HUES6 (cell line): ENCODE measurements around the gene CGNL1.

ENCODE experiments used
- H3K27ac ChIP-seq: 2 replicates; pipeline ENCODE4 v1.7.0; 2013; ENCODE audit warnings: low read depth, mild to moderate bottlenecking, low read length, inconsistent platforms
- H3K27me3 ChIP-seq: 2 replicates; pipeline ENCODE4 v1.6.1; 2013; ENCODE audit warnings: low read length; ENCODE audit not compliant: control insufficient read depth, insufficient read depth
- H3K36me3 ChIP-seq: 2 replicates; pipeline ENCODE4 v1.6.1; 2013; ENCODE audit warnings: low read length; ENCODE audit not compliant: control insufficient read depth, insufficient read depth
- H3K4me1 ChIP-seq: 2 replicates; pipeline ENCODE4 v1.6.1; 2013; ENCODE audit warnings: low read length; ENCODE audit not compliant: control insufficient read depth, insufficient read depth
- H3K4me3 ChIP-seq: 2 replicates; pipeline ENCODE4 v1.5.1; 2013; ENCODE audit warnings: low read depth, low read length
- H3K9ac ChIP-seq: one replicate; pipeline ENCODE4 v1.6.1; 2013; ENCODE audit warnings: mild to moderate bottlenecking, low read length
- H3K9me3 ChIP-seq: 2 replicates; pipeline ENCODE4 v1.6.1; 2013; ENCODE audit warnings: low read depth, low read length; ENCODE audit not compliant: control insufficient read depth, insufficient read depth

CGNL1 gene

DNA sequence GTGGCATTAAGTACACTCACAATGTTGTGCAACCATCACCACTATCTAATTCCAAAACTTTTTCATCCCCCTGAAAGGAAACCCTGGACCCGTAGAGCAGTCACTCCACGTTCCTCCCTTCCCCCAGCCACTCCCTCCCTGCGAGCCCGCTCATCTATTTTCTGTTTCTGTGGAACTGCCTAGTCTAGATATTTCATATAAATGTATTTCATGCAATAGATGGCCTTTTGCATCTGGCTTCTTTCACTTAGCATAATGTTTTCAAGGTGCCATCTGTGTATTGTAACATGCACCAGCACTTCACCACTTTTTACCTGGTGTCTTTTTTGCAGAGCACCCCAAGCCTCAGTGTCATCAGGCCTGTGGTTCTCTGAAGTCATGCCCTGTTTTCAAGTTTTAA is 10.7 kb downstream of the CGNL1 start:
- peak overlapping the region; percentile 50 for H3K4me3 ChIP-seq
- H3K27ac ChIP-seq: peak overlapping the region; percentile 92
- peak overlapping the region; percentile 52 for H3K9ac ChIP-seq
- H3K4me1 ChIP-seq: peaks cover 73% of the 10 kb centered on the region
- H3K9me3 ChIP-seq: no peaks in the 10 kb centered on the region
- H3K27me3 ChIP-seq: no peaks in the 10 kb centered on the region
- H3K36me3 ChIP-seq: no peaks in the 10 kb centered on the region

GRCh38 chr15:57387564-57388076 is 11.3 kb downstream of the CGNL1 start:
- peak overlapping the region; percentile 92 for H3K27ac ChIP-seq
- no peaks in the 10 kb centered on the region for H3K36me3 ChIP-seq
- peak overlapping the region; percentile 50 for H3K4me3 ChIP-seq
- H3K27me3 ChIP-seq: no peaks in the 10 kb centered on the region
- no peaks in the 10 kb centered on the region for H3K9me3 ChIP-seq
- peaks cover 69% of the 10 kb centered on the region for H3K4me1 ChIP-seq
- H3K9ac ChIP-seq: peak overlapping the region; percentile 65

- H3K9ac ChIP-seq: no peak overlapping the region
- H3K4me3 ChIP-seq: peak overlapping the region; percentile 50
- H3K27me3 ChIP-seq: no peaks in the 10 kb centered on the region
- H3K4me1 ChIP-seq: peaks cover 65% of the 10 kb centered on the region
- no peaks in the 10 kb centered on the region for H3K9me3 ChIP-seq
- H3K36me3 ChIP-seq: no peaks in the 10 kb centered on the region
- H3K27ac ChIP-seq: peak overlapping the region; percentile 92
Observed at GRCh38 chr15:57388464-57388863, 12.2 kb downstream of the CGNL1 start.

- no peaks in the 10 kb centered on the region for H3K9me3 ChIP-seq
- H3K4me1 ChIP-seq: peaks cover 61% of the 10 kb centered on the region
- no peak overlapping the region for H3K27ac ChIP-seq
Observed at GRCh38 chr15:57389991-57390390, 13.7 kb downstream of the CGNL1 start.

DNA sequence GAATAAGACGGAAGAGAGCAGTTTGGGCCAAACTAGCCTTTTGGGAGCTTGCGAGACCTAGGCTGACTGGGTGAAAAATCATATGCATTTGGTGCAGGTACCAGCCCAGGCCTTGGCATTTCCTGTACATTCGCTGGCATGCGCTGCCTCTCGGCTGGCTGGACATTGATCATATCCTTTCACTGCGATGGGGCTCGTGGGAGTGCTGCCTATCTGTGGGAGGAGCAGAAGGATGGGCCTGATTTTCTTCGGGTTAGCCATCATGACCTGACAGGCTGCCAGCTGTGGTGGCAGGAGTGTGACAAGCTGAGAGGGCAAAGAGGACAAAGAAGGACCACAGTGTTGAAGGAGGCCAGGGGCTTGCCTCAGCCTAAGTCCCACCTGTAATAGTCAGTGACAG is 14.3 kb downstream of the CGNL1 start:
- Histone ChIP-seq H3K9ac (no peak overlapping the region), H3K9me3 (no peaks in the 10 kb centered on the region), H3K4me1 (peaks cover 60% of the 10 kb centered on the region), H3K27me3 (no peaks in the 10 kb centered on the region), H3K36me3 (no peaks in the 10 kb centered on the region), H3K27ac (no peak overlapping the region), H3K4me3 (no peak overlapping the region)

More at GRCh38 chr15:57389991-57390390, 13.7 kb downstream of the CGNL1 start:
- Histone ChIP-seq H3K36me3 (no peaks in the 10 kb centered on the region), H3K4me3 (no peak overlapping the region), H3K9ac (no peak overlapping the region), H3K27me3 (no peaks in the 10 kb centered on the region)

DNA sequence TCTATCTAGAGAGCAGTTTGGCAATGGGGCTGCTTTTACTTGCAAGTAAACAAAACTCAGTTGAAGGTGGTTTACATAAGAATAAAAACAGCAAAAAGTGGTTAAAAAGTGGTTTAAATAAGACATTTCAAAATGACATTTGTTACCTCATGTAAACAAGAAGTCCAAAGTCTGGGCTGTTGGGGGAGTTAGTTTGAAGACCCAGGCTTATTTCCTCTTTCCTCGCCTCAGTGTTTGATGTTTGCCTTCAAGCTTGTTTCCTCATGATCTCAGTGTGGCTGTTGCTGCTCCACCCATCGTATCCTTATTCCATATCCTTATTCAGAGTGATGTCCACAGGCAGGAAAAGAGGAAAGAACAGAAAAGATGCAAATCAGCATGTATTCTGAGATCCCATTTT is 15.2 kb downstream of the CGNL1 start:
- H3K27ac ChIP-seq: no peak overlapping the region
- no peak overlapping the region for H3K9ac ChIP-seq
- H3K27me3 ChIP-seq: no peaks in the 10 kb centered on the region
- no peak overlapping the region for H3K4me3 ChIP-seq
- no peaks in the 10 kb centered on the region for H3K9me3 ChIP-seq
- no peaks in the 10 kb centered on the region for H3K36me3 ChIP-seq
- H3K4me1 ChIP-seq: peaks cover 52% of the 10 kb centered on the region

DNA sequence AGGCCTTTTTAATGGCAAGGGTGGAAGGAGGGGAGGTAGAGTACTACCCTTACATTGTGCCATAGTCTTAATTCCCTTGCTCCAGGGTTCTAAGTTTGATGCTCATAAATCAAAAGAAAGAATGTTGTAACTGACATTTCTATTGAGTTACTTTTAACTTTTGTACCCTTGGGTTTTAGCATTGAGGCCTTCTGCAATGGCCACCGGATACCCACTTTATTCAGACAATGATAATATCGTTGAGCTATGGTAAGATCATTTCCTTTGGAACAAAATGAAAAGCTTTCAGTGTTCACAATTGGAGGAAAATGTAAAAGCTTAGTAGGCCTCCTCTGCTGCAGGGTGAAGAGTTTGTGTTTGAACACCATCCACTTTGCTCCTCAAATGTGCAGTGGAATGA is 16.8 kb downstream of the CGNL1 start:
- Histone ChIP-seq H3K9ac (no peak overlapping the region), H3K27me3 (no peaks in the 10 kb centered on the region), H3K4me3 (no peak overlapping the region), H3K27ac (no peak overlapping the region), H3K4me1 (peaks cover 36% of the 10 kb centered on the region), H3K36me3 (no peaks in the 10 kb centered on the region), H3K9me3 (no peaks in the 10 kb centered on the region)

DNA sequence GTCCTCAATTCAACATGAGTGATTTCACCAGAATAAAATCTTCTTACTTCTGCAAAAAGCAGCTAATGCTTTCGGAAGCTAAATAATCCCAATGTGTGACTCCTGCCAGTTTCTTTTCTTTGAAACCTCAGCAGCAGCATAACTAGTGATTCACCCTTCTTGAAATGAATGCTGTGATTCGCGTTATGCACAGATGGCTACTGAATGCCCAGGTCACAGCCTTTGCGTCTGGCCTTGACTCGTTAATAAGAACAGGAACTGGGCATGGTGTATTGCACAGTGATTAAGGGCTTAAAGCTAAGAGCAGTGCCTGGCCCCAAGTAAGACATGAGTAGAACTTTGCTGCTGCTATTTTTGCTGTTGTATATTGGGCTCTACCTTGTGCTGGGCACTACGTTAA is 19.0 kb downstream of the CGNL1 start:
- H3K9me3 ChIP-seq: no peaks in the 10 kb centered on the region
- H3K9ac ChIP-seq: no peak overlapping the region
- no peaks in the 10 kb centered on the region for H3K27me3 ChIP-seq
- H3K27ac ChIP-seq: no peak overlapping the region
- H3K4me3 ChIP-seq: no peak overlapping the region
- H3K36me3 ChIP-seq: no peaks in the 10 kb centered on the region
- H3K4me1 ChIP-seq: peaks cover 24% of the 10 kb centered on the region

GRCh38 chr15:57398336-57398735 is 22.0 kb downstream of the CGNL1 start:
- Histone ChIP-seq H3K4me3 (no peak overlapping the region), H3K9me3 (no peaks in the 10 kb centered on the region)

GRCh38 chr15:57401546-57401945 is 25.2 kb downstream of the CGNL1 start:
- Histone ChIP-seq H3K36me3 (no peaks in the 10 kb centered on the region), H3K27ac (no peak overlapping the region), H3K9ac (no peak overlapping the region), H3K27me3 (no peaks in the 10 kb centered on the region), H3K4me3 (no peak overlapping the region), H3K9me3 (no peaks in the 10 kb centered on the region), H3K4me1 (peaks cover 41% of the 10 kb centered on the region)

More at GRCh38 chr15:57398336-57398735, 22.0 kb downstream of the CGNL1 start:
- Histone ChIP-seq H3K36me3 (no peaks in the 10 kb centered on the region), H3K27me3 (no peaks in the 10 kb centered on the region), H3K27ac (no peak overlapping the region), H3K4me1 (peaks cover 20% of the 10 kb centered on the region), H3K9ac (no peak overlapping the region)

DNA sequence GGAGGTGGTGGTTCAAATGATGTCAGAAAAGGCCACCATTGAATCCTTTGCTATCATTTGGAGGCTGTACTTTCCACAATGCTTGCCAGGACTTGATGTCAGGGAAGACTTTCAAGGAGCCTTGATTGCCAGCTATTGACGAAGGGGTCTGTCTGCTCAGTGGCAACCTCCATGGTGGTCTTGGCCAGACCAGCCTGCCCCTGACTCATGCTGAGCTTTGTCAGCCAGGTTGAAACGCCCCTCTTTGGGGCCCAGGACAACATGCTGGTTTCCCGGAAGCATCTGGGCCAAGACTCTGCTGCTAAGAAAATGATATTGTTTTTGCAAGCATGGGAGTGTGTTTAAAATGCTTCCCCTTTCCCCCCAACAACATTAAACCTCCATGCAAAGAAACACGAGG is 26.7 kb downstream of the CGNL1 start:
- H3K4me3 ChIP-seq: no peak overlapping the region
- H3K27me3 ChIP-seq: no peaks in the 10 kb centered on the region
- H3K4me1 ChIP-seq: peaks cover 45% of the 10 kb centered on the region
- H3K9ac ChIP-seq: no peak overlapping the region
- H3K36me3 ChIP-seq: no peaks in the 10 kb centered on the region
- peak overlapping the region; percentile 27; the same call in 1 of the 2 replicates for H3K27ac ChIP-seq
- no peaks in the 10 kb centered on the region for H3K9me3 ChIP-seq
